ENCODE results near the gene STK35.

STK35 gene

DNA sequence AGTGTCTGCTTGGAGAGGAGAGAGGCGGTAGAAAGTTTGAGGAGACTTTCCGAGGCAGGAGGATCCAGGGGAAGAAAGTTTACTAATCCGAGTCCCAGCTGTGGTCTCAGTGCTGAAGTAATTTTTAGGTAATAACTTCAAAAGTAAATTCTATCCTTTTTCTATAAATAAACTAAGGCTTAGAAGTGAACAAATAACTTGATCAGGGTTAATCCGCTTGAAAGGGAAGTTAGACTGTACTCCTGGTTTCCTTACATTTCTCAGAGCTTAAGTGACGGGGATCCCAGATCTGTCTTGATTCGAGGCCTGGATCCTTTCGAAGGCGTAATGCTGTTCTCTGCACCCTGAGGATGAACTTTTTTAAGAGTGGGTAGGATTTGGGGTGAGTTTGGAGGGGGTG is 2.6 kb downstream of the STK35 start:
- Histone ChIP-seq H3K9me3 (ENCODE audit: control extremely low read depth in 1 of 5, control insufficient read depth in 4 of 5, insufficient read depth in 2 of 5, low read depth in 1 of 5, low read length in 4 of 5) (no peaks in the 10 kb centered on the region), H3K4me1 (ENCODE audit: control extremely low read depth in 1 of 4, control insufficient read depth in 4 of 4, insufficient read depth in 4 of 4, low read length in 3 of 4) (peaks cover 15 to 37% (median 33%) of the 10 kb centered on the region in 4 experiments), H3K36me3 (ENCODE audit: control insufficient read depth in 4 of 4, insufficient read depth in 4 of 4, low read length in 3 of 4) (peaks cover 0 to 40% (median 14%) of the 10 kb centered on the region in 4 experiments), H3K27ac (ENCODE audit: insufficient read depth in 1 of 2, low read depth in 1 of 2, low read length in 2 of 2, poor library complexity in 1 of 2, severe bottlenecking in 2 of 2) (peak overlapping the region in 1 of 2 experiments; percentile 100), H3K27me3 (replicated peaks in 2 of 5; ENCODE audit: control insufficient read depth in 4 of 5, insufficient read depth in 5 of 5, low read length in 4 of 5) (no peaks in the 10 kb centered on the region), H3K4me3 (ENCODE audit: control insufficient read depth in 1 of 7, extremely low read depth in 1 of 7, insufficient read depth in 4 of 7, low read depth in 2 of 7, low read length in 6 of 7) (peak overlapping the region in 6 of 7 experiments; percentile 85 to 96 (median 93))
- 70% methylated on average over 5 of the region's 8 CpGs for WGBS (ENCODE audit: insufficient coverage)
- POLR2A ChIA-PET = no interaction called here
- no peak for DNase-seq
- CTCF ChIA-PET = interaction anchor here (0.6 to 2.8 kb wide), 3 partner anchors 10 to 1998 kb away, joined by 3 to 11 read pairs (median 7); no protein-coding TSS in a partner anchor

DNA sequence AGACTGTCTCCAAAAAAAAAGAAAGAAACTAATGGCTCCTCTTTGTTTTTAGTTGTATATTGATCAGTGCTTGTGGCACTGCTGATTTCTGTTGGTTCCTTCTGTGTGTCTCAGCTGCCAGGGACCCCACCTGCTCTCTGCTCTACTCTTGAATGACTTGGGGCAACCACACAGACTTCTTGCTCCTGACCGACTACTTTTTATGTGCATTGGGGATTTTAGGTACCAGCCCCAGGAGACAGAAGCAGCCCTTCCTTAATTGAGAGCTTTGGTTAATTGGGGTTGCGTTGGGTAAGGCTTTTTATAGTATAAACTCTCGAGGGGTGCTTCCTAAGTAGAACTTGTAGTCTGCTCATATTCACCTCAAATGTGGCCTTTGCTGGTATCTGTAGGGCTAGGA is 6.9 kb downstream of the STK35 start:
- POLR2A ChIA-PET = no interaction called here
- no peaks in the 10 kb centered on the region for H3K27me3 ChIP-seq (replicated peaks in 2 of 5; ENCODE audit: control insufficient read depth in 4 of 5, insufficient read depth in 5 of 5, low read length in 4 of 5)
- CTCF ChIA-PET = interaction anchor here (1.3 to 2.1 kb wide), 2 partner anchors 11 to 65 kb away, joined by 3 to 8 read pairs; no protein-coding TSS in a partner anchor
- peaks cover 12 to 33% (median 25%) of the 10 kb centered on the region in 4 experiments for H3K4me1 ChIP-seq (ENCODE audit: control extremely low read depth in 1 of 4, control insufficient read depth in 4 of 4, insufficient read depth in 4 of 4, low read length in 3 of 4)
- H3K4me3 ChIP-seq (ENCODE audit: control insufficient read depth in 1 of 7, extremely low read depth in 1 of 7, insufficient read depth in 4 of 7, low read depth in 2 of 7, low read length in 6 of 7) = no peak overlapping the region
- peaks cover 0 to 67% (median 20%) of the 10 kb centered on the region in 4 experiments for H3K36me3 ChIP-seq (ENCODE audit: control insufficient read depth in 4 of 4, insufficient read depth in 4 of 4, low read length in 3 of 4)
- no peaks in the 10 kb centered on the region for H3K9me3 ChIP-seq (ENCODE audit: control extremely low read depth in 1 of 5, control insufficient read depth in 4 of 5, insufficient read depth in 2 of 5, low read depth in 1 of 5, low read length in 4 of 5)
- H3K27ac ChIP-seq (ENCODE audit: insufficient read depth in 1 of 2, low read depth in 1 of 2, low read length in 2 of 2, poor library complexity in 1 of 2, severe bottlenecking in 2 of 2) = no peak overlapping the region
- no peak for DNase-seq
- WGBS (ENCODE audit: insufficient coverage) = 100% methylated on average over 2 of the region's 3 CpGs

DNA sequence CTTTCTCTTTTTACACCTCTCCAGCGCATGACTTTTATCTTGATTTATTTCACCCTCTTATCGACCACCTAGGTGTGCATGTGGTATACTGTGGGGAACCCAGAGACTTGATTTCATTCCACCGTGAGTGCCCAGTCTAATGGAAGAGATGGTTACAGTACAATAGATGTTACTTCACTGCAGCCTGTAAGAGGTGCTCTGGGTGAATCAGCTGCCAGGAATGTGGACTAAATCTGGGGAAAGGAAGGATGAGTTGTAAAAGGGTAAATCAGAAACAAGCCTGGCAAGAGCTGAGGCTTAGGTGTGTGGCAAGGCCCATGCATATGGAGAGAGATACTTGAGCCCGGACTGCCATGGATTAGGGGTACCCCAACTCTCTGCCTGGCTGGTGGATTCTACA is 7.4 kb downstream of the STK35 start:
- Histone ChIP-seq H3K4me1 (ENCODE audit: control extremely low read depth in 1 of 4, control insufficient read depth in 4 of 4, insufficient read depth in 4 of 4, low read length in 3 of 4) (peaks cover 12 to 28% (median 20%) of the 10 kb centered on the region in 4 experiments), H3K27me3 (replicated peaks in 2 of 5; ENCODE audit: control insufficient read depth in 4 of 5, insufficient read depth in 5 of 5, low read length in 4 of 5) (no peaks in the 10 kb centered on the region), H3K4me3 (ENCODE audit: control insufficient read depth in 1 of 7, extremely low read depth in 1 of 7, insufficient read depth in 4 of 7, low read depth in 2 of 7, low read length in 6 of 7) (no peak overlapping the region), H3K27ac (ENCODE audit: insufficient read depth in 1 of 2, low read depth in 1 of 2, low read length in 2 of 2, poor library complexity in 1 of 2, severe bottlenecking in 2 of 2) (no peak overlapping the region), H3K36me3 (ENCODE audit: control insufficient read depth in 4 of 4, insufficient read depth in 4 of 4, low read length in 3 of 4) (peaks cover 0 to 71% (median 20%) of the 10 kb centered on the region in 4 experiments), H3K9me3 (ENCODE audit: control extremely low read depth in 1 of 5, control insufficient read depth in 4 of 5, insufficient read depth in 2 of 5, low read depth in 1 of 5, low read length in 4 of 5) (no peaks in the 10 kb centered on the region)
- WGBS (ENCODE audit: insufficient coverage) = 100% methylated on average over 2 of the region's 4 CpGs
- CTCF ChIA-PET = interaction anchor here (2.1 kb wide), 1 partner anchor 10 kb away, joined by 8 read pairs; no protein-coding TSS in a partner anchor
- POLR2A ChIA-PET = no interaction called here
- no peak for DNase-seq

DNA sequence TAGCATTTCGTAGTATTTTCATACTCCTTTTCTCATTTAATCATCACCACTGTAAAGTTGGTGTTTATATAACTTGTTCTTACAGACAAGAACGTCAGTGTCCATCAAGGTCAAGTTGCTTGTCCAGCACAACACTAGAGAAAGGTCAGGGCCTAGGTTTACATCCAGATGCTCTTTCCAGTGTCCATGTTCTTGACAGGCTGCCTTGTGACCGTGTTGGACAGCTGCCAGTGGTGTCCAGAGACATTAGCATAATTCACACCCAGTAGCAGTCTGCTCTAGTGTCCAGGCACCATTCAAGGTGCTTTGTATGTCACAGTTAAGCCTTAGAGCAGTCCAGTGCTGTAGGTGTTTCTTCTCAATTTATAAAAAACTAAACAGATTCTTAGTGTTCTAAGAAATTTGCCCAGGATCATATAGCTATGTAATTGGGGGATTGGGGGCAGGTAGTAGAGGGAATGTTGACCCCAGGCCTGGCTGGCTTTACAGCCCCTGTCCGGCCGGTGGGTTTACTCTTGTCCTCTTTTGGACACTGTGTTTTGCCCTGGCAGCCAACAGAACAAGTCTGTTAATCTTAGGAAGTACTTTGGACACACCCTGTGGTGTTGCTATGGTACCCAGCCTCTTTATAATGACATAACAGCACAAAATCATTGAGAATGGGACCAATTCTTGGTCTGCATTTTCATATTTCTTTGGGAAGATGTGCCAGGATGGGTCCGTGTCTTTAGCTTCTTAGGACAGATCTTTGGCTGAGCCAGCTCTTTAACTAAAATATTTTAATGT is 8.0 kb downstream of the STK35 start:
- Histone ChIP-seq H3K4me3 (ENCODE audit: control insufficient read depth in 1 of 7, extremely low read depth in 1 of 7, insufficient read depth in 4 of 7, low read depth in 2 of 7, low read length in 6 of 7) (no peak overlapping the region), H3K36me3 (ENCODE audit: control insufficient read depth in 4 of 4, insufficient read depth in 4 of 4, low read length in 3 of 4) (peaks cover 0 to 72% (median 20%) of the 10 kb centered on the region in 4 experiments), H3K27me3 (replicated peaks in 2 of 5; ENCODE audit: control insufficient read depth in 4 of 5, insufficient read depth in 5 of 5, low read length in 4 of 5) (no peaks in the 10 kb centered on the region), H3K27ac (ENCODE audit: insufficient read depth in 1 of 2, low read depth in 1 of 2, low read length in 2 of 2, poor library complexity in 1 of 2, severe bottlenecking in 2 of 2) (peak overlapping the region in 1 of 2 experiments; percentile 70), H3K9me3 (ENCODE audit: control extremely low read depth in 1 of 5, control insufficient read depth in 4 of 5, insufficient read depth in 2 of 5, low read depth in 1 of 5, low read length in 4 of 5) (no peaks in the 10 kb centered on the region), H3K4me1 (ENCODE audit: control extremely low read depth in 1 of 4, control insufficient read depth in 4 of 4, insufficient read depth in 4 of 4, low read length in 3 of 4) (peaks cover 7 to 27% (median 15%) of the 10 kb centered on the region in 4 experiments)
- ChIA-PET CTCF (interaction anchor here (2.1 kb wide), 1 partner anchor 10 kb away, joined by 8 read pairs; no protein-coding TSS in a partner anchor), POLR2A (no interaction called here)
- DNase-seq = peak; percentile 13 to 28 (median 20)
- WGBS (ENCODE audit: insufficient coverage) = 92% methylated on average over 6 of the region's 6 CpGs

DNA sequence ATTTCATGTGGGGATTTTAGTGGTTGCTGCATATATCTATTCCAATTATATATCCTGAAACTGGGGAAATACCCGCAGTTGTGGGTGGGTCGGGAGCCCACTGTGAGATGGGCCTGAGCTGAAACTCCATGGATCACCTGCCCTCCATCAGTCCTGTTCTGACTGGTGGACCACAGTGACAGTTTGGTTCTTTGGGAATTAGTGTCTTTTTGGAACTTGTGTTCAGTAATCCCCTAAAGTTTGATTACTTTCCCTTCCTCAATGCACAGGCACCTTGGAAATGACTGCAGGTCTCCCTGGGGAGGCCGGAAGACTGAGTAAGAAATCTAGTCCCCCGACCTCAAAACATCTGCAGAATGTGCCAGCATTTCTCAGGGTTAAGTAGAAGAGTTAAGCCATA is 11.3 kb downstream of the STK35 start:
- Histone ChIP-seq H3K27me3 (replicated peaks in 2 of 5; ENCODE audit: control insufficient read depth in 4 of 5, insufficient read depth in 5 of 5, low read length in 4 of 5) (no peaks in the 10 kb centered on the region), H3K27ac (ENCODE audit: insufficient read depth in 1 of 2, low read depth in 1 of 2, low read length in 2 of 2, poor library complexity in 1 of 2, severe bottlenecking in 2 of 2) (no peak overlapping the region), H3K9me3 (ENCODE audit: control extremely low read depth in 1 of 5, control insufficient read depth in 4 of 5, insufficient read depth in 2 of 5, low read depth in 1 of 5, low read length in 4 of 5) (no peaks in the 10 kb centered on the region), H3K4me3 (ENCODE audit: control insufficient read depth in 1 of 7, extremely low read depth in 1 of 7, insufficient read depth in 4 of 7, low read depth in 2 of 7, low read length in 6 of 7) (no peak overlapping the region), H3K4me1 (ENCODE audit: control extremely low read depth in 1 of 4, control insufficient read depth in 4 of 4, insufficient read depth in 4 of 4, low read length in 3 of 4) (peaks cover 0 to 19% (median 8%) of the 10 kb centered on the region in 4 experiments), H3K36me3 (ENCODE audit: control insufficient read depth in 4 of 4, insufficient read depth in 4 of 4, low read length in 3 of 4) (peaks cover 3 to 64% (median 29%) of the 10 kb centered on the region in 4 experiments)
- WGBS (ENCODE audit: insufficient coverage) = 100% methylated on average over 2 of the region's 4 CpGs
- CTCF ChIA-PET = interaction anchor here (0.8 kb wide), 1 partner anchor 10 kb away, joined by 3 read pairs; no protein-coding TSS in a partner anchor
- POLR2A ChIA-PET = no interaction called here
- DNase-seq = no peak

DNA sequence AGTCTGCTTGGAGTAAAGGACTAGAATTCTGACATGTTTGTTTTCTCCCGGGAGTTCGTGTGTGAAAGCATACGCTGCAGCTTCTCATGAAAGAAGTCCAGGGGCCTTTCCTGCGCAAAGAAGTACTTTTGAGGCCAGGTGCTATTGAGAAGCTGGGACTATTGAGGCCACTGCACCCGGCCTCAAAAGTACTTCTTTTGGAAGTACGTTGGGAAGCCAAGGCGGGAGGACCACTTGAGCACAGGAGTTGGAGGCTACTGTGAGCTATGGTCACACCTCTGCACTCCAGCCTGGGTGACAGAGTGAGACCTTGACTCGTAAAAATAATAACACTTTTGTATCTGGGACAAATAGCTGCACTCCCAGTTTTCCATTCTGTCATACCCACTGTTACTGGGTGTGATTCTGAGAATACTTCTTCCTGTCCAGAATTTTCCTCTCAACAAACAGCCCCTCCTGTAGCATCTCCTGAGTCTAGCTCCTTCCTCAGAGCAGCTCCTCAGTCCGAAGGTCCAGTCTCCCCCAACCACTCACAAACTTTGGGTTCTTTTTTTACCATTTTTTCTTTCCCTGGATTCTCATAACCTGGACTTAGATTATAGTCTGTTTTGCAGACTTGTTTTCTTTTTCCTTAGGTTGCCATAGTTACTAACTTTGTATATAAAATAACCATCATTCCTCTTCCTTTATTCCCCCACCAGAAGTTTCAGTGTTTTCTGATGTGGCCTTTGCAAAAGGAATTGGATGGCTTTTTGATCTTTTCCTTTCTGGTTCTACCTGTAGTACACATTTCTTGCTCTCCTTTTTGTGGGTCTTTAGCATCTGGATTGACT is 12.7 kb downstream of the STK35 start:
- peak in 1 of 3 donors; percentile 44 for DNase-seq
- Histone ChIP-seq H3K9me3 (ENCODE audit: control extremely low read depth in 1 of 5, control insufficient read depth in 4 of 5, insufficient read depth in 2 of 5, low read depth in 1 of 5, low read length in 4 of 5) (no peaks in the 10 kb centered on the region), H3K4me1 (ENCODE audit: control extremely low read depth in 1 of 4, control insufficient read depth in 4 of 4, insufficient read depth in 4 of 4, low read length in 3 of 4) (peaks cover 0 to 19% (median 6%) of the 10 kb centered on the region in 4 experiments), H3K36me3 (ENCODE audit: control insufficient read depth in 4 of 4, insufficient read depth in 4 of 4, low read length in 3 of 4) (peaks cover 9 to 63% (median 33%) of the 10 kb centered on the region in 4 experiments), H3K27me3 (replicated peaks in 2 of 5; ENCODE audit: control insufficient read depth in 4 of 5, insufficient read depth in 5 of 5, low read length in 4 of 5) (no peaks in the 10 kb centered on the region), H3K4me3 (ENCODE audit: control insufficient read depth in 1 of 7, extremely low read depth in 1 of 7, insufficient read depth in 4 of 7, low read depth in 2 of 7, low read length in 6 of 7) (no peak overlapping the region), H3K27ac (ENCODE audit: insufficient read depth in 1 of 2, low read depth in 1 of 2, low read length in 2 of 2, poor library complexity in 1 of 2, severe bottlenecking in 2 of 2) (peak overlapping the region; percentile 35 to 80)
- CTCF ChIA-PET = no interaction called here
- 95% methylated on average over 9 of the region's 9 CpGs for WGBS (ENCODE audit: insufficient coverage)
- POLR2A ChIA-PET = no interaction called here
